GM18498 (cell line): ENCODE results near the gene DEFB128.
"Not testable (repeated sequence)": the region's sequence is repeated elsewhere in the genome, so short reads cannot be mapped to it uniquely, and the experiment has no call there.

Experiments used
- ATAC-seq: cut with Tn5 transposase; IDR thresholded peaks from one replicate; pipeline ENCODE4 v1.9.1; 2021; ENCODE audit warnings: mild to moderate bottlenecking, moderate library complexity; ENCODE audit not compliant: unreplicated experiment

Gene DEFB128

DNA sequence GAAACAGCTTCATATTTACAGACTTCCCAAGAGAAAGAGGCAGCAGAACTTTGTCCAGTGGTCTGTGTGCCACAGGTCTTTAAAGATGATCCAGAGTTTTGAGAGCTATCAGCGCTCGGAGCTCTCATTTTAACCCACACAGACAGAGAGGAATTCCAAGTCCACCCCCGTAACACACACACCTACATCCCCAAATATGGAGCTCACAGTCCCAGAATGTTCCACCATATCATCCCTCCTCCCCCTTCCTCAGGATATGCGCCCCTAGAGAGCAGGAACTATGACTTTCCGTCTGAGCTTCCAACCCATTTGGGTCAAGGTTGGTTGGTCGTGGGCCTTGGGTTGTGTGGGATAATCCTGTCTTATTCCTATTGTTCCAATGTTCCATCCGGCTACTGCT is at the start of gene DEFB128:
TSS of gene DEFB128 (minus strand) at position 101 of the 400 bp plus-strand sequence. CDS start at position 13, 88 bp downstream.
- ATAC-seq: no peak

DNA sequence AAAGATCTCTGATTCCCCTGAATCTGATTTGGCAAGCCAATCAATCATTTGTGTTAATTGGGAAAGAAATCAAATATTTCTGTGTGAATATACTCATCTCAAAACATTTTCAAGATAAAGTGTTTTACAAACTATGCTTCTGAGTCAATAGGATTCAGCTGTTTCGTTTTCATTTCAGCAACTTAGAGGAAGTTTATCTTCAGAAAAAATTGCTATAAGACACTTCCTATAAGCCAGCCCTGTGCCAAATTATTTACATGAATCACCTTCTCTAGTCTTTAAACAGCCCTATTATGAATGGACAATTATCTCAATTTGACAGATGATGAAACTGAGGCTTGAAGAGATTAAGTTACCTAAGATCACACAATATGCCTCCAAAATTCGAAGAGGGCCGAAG is 48.4 kb upstream of the DEFB128 start:
- no peak for ATAC-seq

GRCh38 chr20:237489-237888 is 48.0 kb upstream of the DEFB128 start:
- ATAC-seq: no peak

GRCh38 chr20:235891-236290 is 46.4 kb upstream of the DEFB128 start:
- ATAC-seq: no peak

GRCh38 chr20:227439-228105 is 38.1 kb upstream of the DEFB128 start:
- ATAC-seq: no peak

DNA sequence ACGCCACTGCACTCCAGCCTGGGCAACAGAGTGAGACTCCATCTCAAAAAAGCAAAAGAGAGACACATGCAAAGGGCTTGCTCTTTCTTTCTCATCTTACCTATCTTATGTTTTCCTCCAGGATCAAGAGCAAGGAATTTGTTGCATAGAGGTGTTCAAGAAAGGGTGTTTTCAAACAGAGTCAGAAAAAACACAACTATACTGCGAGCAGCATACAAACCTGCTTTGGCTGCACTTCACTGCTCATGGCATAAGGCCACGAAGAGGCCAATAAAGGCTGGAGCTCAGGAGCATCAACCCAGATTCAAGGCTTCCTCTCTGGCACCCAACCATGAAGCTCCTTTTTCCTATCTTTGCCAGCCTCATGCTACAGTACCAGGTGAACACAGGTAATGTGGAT is 37.4 kb upstream of the DEFB128 start, which contains the start of gene DEFB129:
TSS of gene DEFB129 (plus strand) at position 301 of the 400 bp plus-strand sequence. CDS start at position 332, 31 bp downstream.
- no peak for ATAC-seq

DNA sequence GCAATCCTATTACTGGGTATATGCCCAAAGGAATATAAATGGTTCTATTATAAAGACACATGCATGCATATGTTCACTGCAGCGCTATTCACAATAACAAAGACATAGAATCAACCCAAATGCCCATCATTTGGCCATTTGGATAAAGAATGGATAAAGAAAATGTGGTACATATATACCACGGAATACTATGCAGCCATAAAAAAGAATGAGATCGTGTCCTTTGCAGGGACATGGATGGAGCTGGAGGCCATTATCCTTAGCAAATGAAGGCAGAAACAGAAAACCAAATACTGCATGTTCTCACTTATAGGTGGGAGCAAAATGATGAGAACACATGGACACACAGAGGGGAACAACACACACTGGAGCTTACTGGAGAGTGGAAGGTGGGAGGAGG is 36.4 kb upstream of the DEFB128 start:
- ATAC-seq: not testable (repeated sequence)

- ATAC-seq: no peak
Measured at GRCh38 chr20:221258-221830, 31.8 kb upstream of the DEFB128 start.

DNA sequence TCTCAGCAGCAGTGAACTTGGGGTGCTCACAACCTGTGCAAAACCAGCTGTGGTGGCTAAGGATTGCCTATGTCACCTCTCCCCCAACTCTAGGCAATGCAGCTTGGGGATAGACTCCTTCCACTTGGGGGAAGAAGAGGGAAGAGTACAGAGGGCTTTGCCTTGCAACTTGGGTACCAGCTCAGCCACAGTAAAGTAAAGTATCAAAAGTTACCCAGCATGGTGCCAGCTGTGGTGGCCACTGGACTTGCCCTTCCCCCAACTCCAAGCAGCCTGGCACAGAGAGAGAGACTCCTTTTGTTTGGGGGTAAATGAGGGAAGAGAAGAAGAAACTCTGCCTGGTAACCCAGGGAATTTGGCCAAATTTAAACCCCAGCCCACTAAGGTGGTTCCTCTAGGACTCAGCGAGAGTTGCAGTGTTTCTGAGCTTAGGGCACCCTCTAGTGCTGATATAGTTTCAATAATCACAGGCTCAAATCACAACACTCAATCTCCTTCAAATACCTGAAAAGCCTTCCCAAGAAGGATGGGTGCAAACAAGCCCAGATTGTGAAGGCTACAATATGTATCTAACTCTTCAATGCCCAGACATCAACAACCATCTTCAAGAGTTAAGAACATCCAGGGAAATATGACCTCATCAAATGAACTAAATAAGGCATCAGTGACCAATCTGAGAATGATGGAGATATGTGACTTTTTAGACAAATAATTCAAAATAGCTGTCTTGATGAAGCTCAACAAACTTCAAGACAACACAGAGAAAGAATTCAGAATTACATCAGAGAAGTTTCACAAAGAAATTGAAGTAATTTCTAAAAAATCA is 30.0 kb upstream of the DEFB128 start:
- ATAC-seq: no peak

DNA sequence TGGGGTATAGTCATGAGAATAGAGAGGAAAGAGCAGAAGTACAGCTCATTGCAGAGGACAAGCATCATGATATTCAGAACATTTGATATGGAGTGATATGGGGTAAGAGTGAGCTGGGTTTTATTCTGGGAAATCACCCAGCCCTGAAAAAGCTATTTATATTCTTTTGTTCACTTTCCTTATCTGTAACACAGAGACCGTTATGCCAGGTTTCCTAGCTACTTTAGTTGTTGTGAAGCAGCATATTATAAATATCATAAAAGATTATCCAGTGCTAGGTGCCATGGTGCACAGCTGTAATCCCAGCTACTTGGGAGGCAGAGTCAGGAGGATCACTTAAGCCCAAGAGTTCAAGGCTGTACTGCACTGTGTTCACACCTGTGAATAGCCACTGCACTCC is 27.8 kb upstream of the DEFB128 start:
- no peak for ATAC-seq

- ATAC-seq: no peak
Measured at GRCh38 chr20:215796-216195, 26.3 kb upstream of the DEFB128 start.

DNA sequence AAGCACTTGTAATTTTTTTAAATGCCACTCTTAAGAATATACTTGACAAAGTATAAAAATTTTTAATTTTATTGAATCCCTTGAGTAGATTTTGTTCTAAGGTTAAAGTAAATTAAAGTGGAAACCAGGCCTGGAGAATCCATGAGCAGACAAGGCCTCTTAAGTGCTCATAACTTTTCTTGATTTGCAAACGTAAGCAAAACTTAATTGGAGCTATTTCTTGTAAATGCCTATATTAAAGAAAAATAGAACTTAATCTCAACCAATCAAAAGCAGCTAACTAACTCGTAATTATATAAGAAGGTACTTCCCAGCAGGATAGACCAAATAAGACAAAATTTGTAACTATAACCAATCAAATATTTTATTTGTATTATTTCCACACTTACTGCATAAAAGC is 24.9 kb upstream of the DEFB128 start:
- no peak for ATAC-seq

GRCh38 chr20:210809-211502 is 21.4 kb upstream of the DEFB128 start:
- no peak for ATAC-seq

- no peak for ATAC-seq
Measured at GRCh38 chr20:208942-209566, 19.5 kb upstream of the DEFB128 start.

DNA sequence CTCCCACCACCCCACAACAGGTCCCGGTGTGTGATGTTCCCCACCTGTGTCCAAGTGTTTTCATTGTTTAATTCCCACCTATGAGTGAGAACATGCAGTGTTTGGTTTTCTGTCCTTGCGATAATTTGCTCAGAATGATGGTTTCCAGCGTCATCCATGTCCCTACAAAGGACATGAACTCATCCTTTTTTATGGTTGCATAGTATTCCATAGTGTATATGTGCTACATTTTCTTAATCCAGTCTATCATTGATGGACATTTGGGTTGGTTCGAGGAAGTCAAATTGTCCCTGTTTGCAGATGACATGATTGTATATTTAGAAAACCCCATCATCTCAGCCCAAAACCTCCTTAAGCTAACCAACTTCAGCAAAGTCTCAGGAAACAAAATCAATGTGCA is 14.1 kb upstream of the DEFB128 start:
- not testable (repeated sequence) for ATAC-seq

- ATAC-seq: no peak
Measured at GRCh38 chr20:199996-200395, 10.5 kb upstream of the DEFB128 start.

- ATAC-seq: no peak
Measured at GRCh38 chr20:198225-198624, 8.7 kb upstream of the DEFB128 start.

DNA sequence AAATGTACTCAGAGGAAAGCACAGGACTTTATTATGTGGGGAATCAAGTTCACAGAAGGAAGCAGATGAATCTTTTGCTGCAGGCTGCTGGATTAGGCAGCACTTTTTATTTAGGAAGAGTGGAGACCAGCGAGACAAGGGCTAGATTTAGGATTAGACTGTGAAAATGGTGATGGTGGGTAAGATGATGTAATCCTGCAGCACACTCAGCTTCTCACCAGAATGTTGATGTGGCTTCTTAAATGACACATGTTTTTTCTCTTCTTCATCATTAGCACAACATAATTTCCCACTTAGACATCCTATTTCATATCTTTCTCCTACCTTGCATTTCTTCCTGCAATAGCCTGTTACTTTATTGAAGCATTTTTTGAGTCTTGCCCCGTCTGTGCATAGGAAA is 1.8 kb downstream of the DEFB128 start:
- ATAC-seq: no peak

DNA sequence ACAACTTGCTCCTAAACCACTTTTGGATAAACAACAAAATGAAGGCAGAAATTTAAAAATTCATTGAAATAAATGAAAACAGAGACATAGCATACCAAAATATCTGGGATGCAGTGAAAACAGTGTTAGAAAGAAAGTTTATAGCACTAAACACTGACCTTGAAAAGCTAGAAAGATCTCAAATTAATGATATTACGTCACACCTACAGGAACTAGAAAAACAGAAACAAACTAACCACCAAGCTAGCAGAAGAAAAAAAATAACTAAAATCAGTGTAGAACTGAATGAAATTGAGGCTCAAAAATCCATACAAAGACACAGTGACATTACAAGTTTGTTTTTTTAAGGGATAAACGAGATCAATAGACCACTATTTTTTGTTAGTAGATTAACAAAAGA is 5.2 kb downstream of the DEFB128 start:
- no peak for ATAC-seq

GRCh38 chr20:168876-169275 is 20.6 kb downstream of the DEFB128 start:
- no peak for ATAC-seq

DNA sequence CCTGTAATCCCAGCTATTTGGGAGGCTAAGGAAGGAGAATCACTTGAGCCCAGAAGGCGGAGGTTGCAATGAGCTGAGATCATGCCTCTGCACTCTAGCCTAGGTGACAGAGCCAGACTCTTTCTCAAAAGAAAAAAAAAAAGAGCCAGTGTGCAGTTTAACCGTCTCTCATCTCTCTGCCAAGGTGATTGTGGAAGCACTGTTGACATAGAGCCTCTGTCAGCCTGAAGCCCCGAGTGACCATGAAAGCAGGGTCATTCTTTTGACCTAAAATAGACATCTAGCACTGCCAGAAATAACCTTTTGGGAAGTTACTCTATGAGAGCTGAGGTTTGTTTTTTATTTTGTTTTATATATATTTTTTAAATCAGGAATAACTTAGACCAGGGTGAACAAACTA is 24.9 kb downstream of the DEFB128 start:
- ATAC-seq: no peak
